ES-I3 (cell line): ENCODE measurements around the gene RALB.

ENCODE experiments used
- H3K36me3 ChIP-seq: 2 replicates; pipeline ENCODE4 v1.6.1; 2013; ENCODE audit warnings: mild to moderate bottlenecking, low read length, control low read depth, moderate library complexity; ENCODE audit not compliant: insufficient read depth
- H3K4me1 ChIP-seq: 2 replicates; pipeline ENCODE4 v1.6.1; 2013; ENCODE audit warnings: mild to moderate bottlenecking, control low read depth, low read length; ENCODE audit not compliant: insufficient read depth
- H3K9ac ChIP-seq: 2 replicates; pipeline ENCODE4 v1.6.1; 2013; ENCODE audit warnings: low read depth, mild to moderate bottlenecking, low read length, moderate library complexity
- H3K9me3 ChIP-seq: 2 replicates; pipeline ENCODE4 v1.6.1; 2013; ENCODE audit warnings: mild to moderate bottlenecking, low read length, moderate library complexity; ENCODE audit not compliant: control insufficient read depth, insufficient read depth

The RALB gene

GRCh38 chr2:120277505-120278205 is 25.0 kb downstream of the RALB start:
- Histone ChIP-seq H3K4me1 (no peaks in the 10 kb centered on the region), H3K9ac (no peak overlapping the region), H3K36me3 (no peaks in the 10 kb centered on the region), H3K9me3 (peaks cover 2% of the 10 kb centered on the region; the same call in 1 of the 2 replicates)

GRCh38 chr2:120278901-120279300 is 26.2 kb downstream of the RALB start:
- Histone ChIP-seq H3K9ac (no peak overlapping the region), H3K36me3 (no peaks in the 10 kb centered on the region), H3K4me1 (no peaks in the 10 kb centered on the region), H3K9me3 (peaks cover 2% of the 10 kb centered on the region; the same call in 1 of the 2 replicates)

GRCh38 chr2:120279708-120280107 is 27.1 kb downstream of the RALB start:
- Histone ChIP-seq H3K36me3 (no peaks in the 10 kb centered on the region), H3K9ac (no peak overlapping the region), H3K9me3 (peaks cover 2% of the 10 kb centered on the region; the same call in 1 of the 2 replicates), H3K4me1 (no peaks in the 10 kb centered on the region)

- no peak overlapping the region for H3K9ac ChIP-seq
- H3K36me3 ChIP-seq: no peaks in the 10 kb centered on the region
- peaks cover 10% of the 10 kb centered on the region; the same call in 1 of the 2 replicates for H3K4me1 ChIP-seq
- H3K9me3 ChIP-seq: no peaks in the 10 kb centered on the region
These were observed 31.0 kb downstream of the RALB start for GRCh38 chr2:120283649-120284048.

- Histone ChIP-seq H3K9ac (no peak overlapping the region), H3K9me3 (no peaks in the 10 kb centered on the region), H3K4me1 (peaks cover 10% of the 10 kb centered on the region), H3K36me3 (no peaks in the 10 kb centered on the region)
These were observed 32.4 kb downstream of the RALB start for GRCh38 chr2:120285056-120285455.

- H3K9ac ChIP-seq: no peak overlapping the region
- no peaks in the 10 kb centered on the region for H3K36me3 ChIP-seq
- H3K4me1 ChIP-seq: peaks cover 30% of the 10 kb centered on the region
- H3K9me3 ChIP-seq: no peaks in the 10 kb centered on the region
These were observed 34.7 kb downstream of the RALB start for GRCh38 chr2:120287183-120288015.

- H3K9ac ChIP-seq: no peak overlapping the region
- H3K4me1 ChIP-seq: peaks cover 32% of the 10 kb centered on the region
These were observed 35.3 kb downstream of the RALB start for GRCh38 chr2:120288016-120288373.

GRCh38 chr2:120289221-120289906 is 36.7 kb downstream of the RALB start:
- Histone ChIP-seq H3K36me3 (no peaks in the 10 kb centered on the region), H3K9ac (no peak overlapping the region), H3K9me3 (no peaks in the 10 kb centered on the region), H3K4me1 (peaks cover 41% of the 10 kb centered on the region)

More at GRCh38 chr2:120288016-120288373, 35.3 kb downstream of the RALB start:
- H3K9me3 ChIP-seq: no peaks in the 10 kb centered on the region
- H3K36me3 ChIP-seq: no peaks in the 10 kb centered on the region

GRCh38 chr2:120290737-120291136 is 38.1 kb downstream of the RALB start:
- Histone ChIP-seq H3K36me3 (no peaks in the 10 kb centered on the region), H3K4me1 (peaks cover 41% of the 10 kb centered on the region)

GRCh38 chr2:120291401-120292311 is 39.0 kb downstream of the RALB start:
- peaks cover 41% of the 10 kb centered on the region for H3K4me1 ChIP-seq
- H3K9ac ChIP-seq: no peak overlapping the region
- no peaks in the 10 kb centered on the region for H3K36me3 ChIP-seq
- H3K9me3 ChIP-seq: no peaks in the 10 kb centered on the region

More at GRCh38 chr2:120290737-120291136, 38.1 kb downstream of the RALB start:
- no peak overlapping the region for H3K9ac ChIP-seq
- no peaks in the 10 kb centered on the region for H3K9me3 ChIP-seq

GRCh38 chr2:120293096-120294007 is 40.7 kb downstream of the RALB start:
- peaks cover 31% of the 10 kb centered on the region for H3K4me1 ChIP-seq
- H3K9ac ChIP-seq: no peak overlapping the region
- H3K9me3 ChIP-seq: no peaks in the 10 kb centered on the region
- no peaks in the 10 kb centered on the region; the same call in 1 of the 2 replicates for H3K36me3 ChIP-seq

GRCh38 chr2:120294008-120294340 is 41.3 kb downstream of the RALB start:
- H3K4me1 ChIP-seq: peaks cover 31% of the 10 kb centered on the region
- no peaks in the 10 kb centered on the region for H3K9me3 ChIP-seq
- no peaks in the 10 kb centered on the region; the same call in 1 of the 2 replicates for H3K36me3 ChIP-seq
- H3K9ac ChIP-seq: no peak overlapping the region
